Right renal cortex interstitium (tissue), 3 donors: ENCODE measurements around the gene SSBP3. TPM values are rescaled to one million over a fixed set of nuclear protein-coding genes. Genes with fewer than 3 reads are reported as not detected.
A peak's percentile ranks its signal among the peaks of the same experiment; 100 is the strongest.

Source experiments
- DNase-seq, 3 donors: peaks; one replicate each; pipeline ENCODE4 v3.0.0-alpha.2; 2013; ENCODE audit warnings: low read depth in 3 of 3, low spot score in 2 of 3
- polyA plus RNA-seq, 3 donors: library from polyadenylated mRNA; unstranded; fragments of 120-200 nt; gene quantifications; one replicate each; pipeline ENCODE4 v1.2.1, GENCODE V29; 2013; ENCODE audit not compliant: insufficient read length in 3 of 3

The SSBP3 gene
- polyA plus RNA-seq, 3 donors: 103 to 110 (median 105) TPM

- DNase-seq: no peak
Observed at GRCh38 chr1:54335011-54335754, 71.0 kb downstream of the SSBP3 start.

GRCh38 chr1:54332781-54333585, 73.2 kb downstream of the SSBP3 start:
- DNase-seq: no peak

- no peak for DNase-seq
Observed at GRCh38 chr1:54331843-54332463, 74.2 kb downstream of the SSBP3 start.

- no peak for DNase-seq
Observed at GRCh38 chr1:54331091-54331772, 75.0 kb downstream of the SSBP3 start.

- DNase-seq: no peak
Observed at GRCh38 chr1:54329312-54330003, 76.7 kb downstream of the SSBP3 start.

- no peak for DNase-seq
Observed at GRCh38 chr1:54328066-54328636, 78.0 kb downstream of the SSBP3 start.

- no peak for DNase-seq
Observed at GRCh38 chr1:54327386-54328065, 78.7 kb downstream of the SSBP3 start.

GRCh38 chr1:54326543-54327385, 79.4 kb downstream of the SSBP3 start:
- DNase-seq: no peak

- DNase-seq: no peak
Observed at GRCh38 chr1:54325703-54326461, 80.3 kb downstream of the SSBP3 start.

- DNase-seq: no peak
Observed at GRCh38 chr1:54325284-54325683, 80.9 kb downstream of the SSBP3 start.

GRCh38 chr1:54324251-54325140, 81.7 kb downstream of the SSBP3 start:
- DNase-seq: peak in 2 of 3 donors; percentile 60 to 62

GRCh38 chr1:54323921-54324250, 82.3 kb downstream of the SSBP3 start:
- DNase-seq: no peak

GRCh38 chr1:54323324-54323739, 82.9 kb downstream of the SSBP3 start:
- DNase-seq: no peak

GRCh38 chr1:54318246-54318814, 87.9 kb downstream of the SSBP3 start:
- DNase-seq: no peak

- no peak for DNase-seq
Observed at GRCh38 chr1:54317084-54317483, 89.1 kb downstream of the SSBP3 start.

- DNase-seq: no peak
Observed at GRCh38 chr1:54315099-54315498, 91.1 kb downstream of the SSBP3 start.

GRCh38 chr1:54314696-54315095, 91.5 kb downstream of the SSBP3 start:
- no peak for DNase-seq
